ENCODE data around the gene SMC1B.

The SMC1B gene

DNA sequence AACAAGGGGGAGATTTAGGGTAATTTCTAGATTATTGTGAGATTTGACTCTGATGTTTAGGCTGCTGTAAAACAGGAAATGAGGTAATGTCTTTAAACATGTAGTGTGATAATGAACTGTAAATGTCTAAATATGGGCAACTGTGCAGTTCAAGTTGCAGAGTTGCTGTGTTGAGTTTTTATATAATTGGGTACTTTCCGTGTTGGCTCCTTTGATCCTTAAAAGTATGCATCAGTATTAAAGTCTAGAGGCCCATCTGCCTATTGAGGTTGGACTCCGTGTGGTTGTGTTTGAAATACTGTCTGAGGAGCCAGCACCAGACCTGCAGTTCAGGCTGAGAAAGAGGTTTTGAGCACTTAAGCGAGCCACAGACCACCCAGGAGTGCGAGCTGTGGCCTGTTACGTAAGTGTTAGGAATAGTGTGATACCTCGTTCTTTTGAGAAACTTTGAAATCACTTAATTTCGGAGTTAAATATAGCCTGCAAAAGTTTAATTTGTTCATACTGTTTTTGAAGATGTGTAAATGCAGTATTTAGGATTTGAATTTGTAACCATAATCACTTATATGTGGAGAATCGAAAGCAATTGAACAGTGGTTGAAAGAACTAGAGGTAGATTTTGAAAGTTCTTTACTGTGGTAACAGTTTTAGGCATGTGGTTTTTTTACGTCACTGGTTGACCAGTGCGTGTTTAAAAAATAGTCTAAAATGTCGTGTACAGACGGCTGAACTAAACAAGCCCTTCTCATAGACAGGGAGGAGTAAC lies 94.7 kb downstream of the SMC1B start:
- no peak for DNase-seq

DNA sequence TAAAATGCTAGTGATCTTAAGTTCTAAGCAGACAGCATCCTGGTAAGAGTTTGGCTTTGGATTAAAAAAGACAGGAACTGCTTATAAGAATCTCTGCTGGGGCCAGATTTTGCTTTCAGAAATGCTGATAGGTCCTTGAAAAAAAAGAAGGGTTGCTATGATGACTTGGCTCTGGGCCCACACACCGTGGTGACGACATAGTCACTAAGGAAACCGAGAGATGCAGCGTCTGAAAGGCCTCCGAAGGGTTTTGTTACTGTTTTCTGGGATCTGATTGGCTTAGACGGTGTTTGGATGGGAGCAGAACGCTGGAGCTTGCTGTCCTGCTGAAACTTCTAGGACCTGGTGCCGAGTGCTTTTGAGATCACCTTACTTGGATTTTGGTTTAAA lies 95.2 kb downstream of the SMC1B start:
- no peak for DNase-seq

DNA sequence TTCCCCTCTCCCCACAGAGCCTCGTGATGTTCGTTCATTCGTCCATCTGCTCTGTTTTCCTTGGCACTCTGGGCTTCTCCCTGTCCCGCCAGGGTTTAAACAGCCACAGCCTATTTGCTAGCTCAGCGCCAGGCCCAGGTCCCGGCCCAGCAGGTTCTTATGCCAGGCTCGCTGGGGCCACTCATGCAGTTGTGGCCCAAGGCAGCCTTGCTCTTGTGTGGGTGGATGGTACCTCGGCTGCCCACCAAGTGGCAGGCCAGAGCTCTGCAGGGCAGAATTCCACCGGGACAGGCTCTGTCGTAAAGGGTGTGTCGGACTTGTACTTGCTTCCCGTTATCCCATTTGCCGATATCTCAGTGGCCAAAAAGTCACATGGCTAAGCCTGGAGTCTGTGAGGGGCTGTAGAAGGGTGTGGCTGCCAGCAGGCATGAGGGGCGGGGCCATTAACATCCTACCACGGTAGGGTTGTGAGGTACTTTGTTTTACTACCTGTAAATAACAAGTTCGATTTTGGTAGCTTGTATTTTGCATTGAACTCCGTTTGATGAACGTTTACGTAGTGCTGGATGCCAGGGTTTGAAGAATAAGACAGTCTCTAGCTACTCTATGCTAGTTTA lies 95.7 kb downstream of the SMC1B start:
- DNase-seq = no peak

DNA sequence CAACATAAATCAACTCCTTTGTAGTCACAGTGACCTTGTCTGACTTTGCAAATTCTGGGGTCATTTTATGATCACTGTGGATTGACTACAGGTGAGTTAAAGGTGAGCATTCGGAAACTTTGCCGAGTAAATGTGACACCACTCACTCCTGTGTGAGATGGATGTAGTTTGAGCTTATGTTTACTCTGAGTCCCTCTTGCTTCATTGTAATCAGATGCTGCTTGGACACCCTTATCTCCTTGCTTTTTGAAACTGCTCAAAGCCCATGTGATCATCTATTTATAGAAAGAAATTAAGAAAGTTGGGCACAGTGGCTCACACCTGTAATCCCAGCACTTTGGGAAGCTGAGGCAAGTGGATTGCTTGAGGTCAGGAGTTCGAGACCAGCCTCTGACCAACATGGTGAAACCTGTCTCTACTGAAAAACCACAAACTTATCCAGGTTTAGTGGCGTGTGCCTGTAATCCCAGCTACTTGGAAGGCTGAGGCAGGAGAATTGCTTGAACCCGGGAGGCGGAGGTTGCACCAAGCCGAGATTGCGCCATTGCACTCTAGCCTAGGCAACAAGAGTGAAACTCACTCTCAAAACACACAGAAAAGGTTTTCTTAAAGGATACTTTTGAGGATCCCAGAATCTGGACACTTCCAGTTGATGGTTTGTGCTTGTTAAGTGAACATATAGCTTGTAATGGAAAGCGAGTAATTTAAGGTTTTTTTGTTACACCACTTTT lies 96.4 kb downstream of the SMC1B start:
- no peak for DNase-seq

DNA sequence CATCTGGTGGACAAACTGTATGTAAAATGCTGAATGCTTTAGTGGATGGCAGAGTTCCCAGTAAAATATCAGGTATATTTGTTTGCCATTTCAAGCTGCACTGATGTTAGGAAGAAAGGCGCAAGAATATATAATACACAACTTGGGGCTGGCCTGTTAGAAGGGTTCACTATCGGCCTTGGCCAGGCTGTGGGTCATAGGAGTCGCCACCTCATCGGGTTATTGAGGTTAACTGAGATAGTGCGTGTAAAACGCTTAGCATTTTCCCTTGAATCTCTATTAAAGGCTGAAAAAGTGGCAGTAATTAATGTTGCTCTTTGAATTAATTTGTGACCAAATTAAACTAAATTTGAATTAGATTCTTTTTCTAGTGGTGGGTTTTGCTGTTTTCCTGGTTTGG lies 98.6 kb downstream of the SMC1B start:
- no peak for DNase-seq

DNA sequence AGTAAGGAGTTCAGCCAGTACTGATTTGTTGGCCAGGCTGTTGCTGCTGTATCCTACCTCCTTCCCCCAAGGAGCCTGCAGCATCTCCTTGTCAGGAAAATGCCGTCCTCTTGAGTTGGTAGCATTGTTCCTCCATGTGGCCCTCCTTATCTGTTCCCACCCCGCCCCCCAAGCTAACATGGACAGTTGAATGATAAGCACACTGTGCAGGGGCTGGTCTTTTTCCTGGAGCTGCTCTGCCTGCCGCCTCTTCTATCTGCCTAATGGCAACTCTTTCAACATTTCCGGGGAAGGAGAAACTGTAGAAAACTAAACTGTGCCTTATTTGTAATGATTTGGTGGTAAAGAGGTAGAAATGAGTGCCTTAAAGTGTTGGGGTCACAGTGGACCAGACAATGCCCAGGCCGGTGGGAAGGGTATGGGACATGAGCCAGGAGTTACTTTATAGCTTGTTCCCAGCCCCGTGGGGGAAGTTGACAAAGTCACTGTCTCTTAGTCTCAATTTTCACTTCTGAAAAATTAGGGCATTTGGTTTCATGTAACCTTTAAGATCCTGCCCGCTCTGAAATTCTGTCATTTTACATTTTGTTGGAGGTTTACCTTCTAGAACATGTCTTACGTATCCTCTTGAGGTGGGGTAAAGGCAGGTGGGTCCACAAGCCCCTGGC lies 99.2 kb downstream of the SMC1B start:
- DNase-seq = no peak

DNA sequence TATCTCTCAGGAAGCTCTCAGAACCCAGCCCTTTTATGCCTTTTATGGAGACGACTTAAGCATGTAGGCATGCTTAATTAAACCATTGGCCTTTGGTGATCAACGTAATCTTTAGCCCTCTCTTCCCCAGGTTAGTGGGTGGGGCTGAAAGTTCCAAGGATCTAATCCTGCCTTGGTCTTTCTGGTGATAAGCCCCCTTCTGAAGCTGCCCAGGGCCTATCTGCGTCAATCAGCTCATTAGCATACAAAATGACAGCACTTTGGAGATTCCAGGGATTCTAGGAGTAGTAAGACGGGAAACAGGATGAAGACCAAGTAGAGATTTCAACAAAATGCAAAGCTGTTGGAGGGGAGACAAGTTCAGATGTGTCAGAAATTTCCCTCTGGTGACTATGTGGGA lies 100.5 kb downstream of the SMC1B start:
- no peak for DNase-seq

DNA sequence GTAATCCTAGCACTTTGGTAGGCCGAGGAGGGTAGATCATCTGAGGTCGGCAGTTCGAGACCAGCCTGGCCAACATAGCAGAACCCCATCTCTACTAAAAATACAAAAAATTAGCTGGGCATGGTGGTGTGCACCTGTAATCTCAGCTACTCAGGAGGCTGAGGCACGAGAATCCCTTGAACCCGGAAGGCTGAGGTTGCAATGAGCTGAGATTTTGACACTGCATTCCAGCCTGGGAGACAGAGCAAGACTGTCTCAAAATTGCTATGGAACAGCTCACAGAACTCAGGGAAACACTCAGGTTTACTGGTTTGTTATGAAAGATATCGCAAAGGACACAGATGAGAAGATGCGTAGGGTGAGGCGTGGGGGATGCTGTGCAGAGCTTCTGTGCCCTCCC lies 101.0 kb downstream of the SMC1B start:
- DNase-seq = no peak

DNA sequence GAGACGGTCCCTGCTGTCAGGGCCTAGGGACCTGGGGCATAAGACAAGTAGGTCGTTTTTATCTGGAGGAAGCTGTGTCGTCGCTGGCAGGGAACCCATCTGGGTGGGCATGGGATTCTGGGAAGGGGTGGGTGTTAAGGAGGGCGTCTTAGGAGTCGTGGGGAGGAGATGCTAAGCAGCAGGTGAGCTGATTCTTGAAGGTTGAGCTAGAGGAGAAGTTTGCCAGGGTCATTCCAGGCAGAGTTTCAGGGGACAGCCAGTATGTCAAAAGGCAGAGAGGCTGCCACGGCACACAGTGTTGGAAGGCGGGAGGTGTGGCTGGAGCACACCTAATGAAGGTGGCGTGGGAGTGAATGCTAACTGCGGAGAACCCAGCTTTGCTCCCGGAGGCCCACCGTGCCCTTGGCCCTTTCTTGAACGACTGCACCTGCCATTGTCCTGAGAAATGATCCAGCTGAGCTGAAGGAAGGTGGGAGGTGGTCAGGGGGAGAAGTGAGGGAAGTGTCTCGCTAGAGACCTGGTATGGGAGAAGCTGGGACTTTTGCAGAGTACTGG lies 102.3 kb downstream of the SMC1B start:
- DNase-seq = no peak

DNA sequence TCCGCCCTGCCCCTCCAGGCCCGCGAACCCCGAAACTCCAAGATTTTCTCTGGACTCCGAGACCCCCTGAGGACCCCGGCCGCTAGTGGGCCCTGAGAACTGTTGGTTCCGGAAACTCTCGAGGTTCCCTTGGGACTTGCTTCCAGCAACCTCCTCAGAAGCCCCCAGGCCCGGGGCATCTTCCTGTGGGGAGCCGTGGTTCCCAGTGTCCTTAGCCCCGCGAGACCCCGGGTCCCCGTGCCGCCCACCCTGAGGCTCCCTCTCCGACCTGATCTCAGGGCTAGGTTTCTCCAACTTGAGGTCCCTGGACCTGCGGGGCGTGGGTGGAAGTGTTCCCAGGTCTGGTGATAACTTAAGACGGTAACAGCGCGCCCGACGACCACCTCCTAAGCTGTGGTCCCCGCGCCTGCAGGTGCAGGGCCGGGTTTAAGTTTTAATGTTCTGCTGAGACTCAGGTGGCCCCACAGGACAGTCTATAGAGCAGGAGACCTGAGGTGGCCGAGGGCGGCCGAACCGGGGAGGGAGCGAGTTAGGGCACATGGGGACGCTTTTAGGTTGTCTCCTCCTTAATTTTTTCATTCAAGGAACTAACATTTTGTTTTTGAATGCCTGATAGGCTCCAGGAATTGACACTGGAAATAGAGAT lies 102.9 kb downstream of the SMC1B start:
- DNase-seq = no peak

DNA sequence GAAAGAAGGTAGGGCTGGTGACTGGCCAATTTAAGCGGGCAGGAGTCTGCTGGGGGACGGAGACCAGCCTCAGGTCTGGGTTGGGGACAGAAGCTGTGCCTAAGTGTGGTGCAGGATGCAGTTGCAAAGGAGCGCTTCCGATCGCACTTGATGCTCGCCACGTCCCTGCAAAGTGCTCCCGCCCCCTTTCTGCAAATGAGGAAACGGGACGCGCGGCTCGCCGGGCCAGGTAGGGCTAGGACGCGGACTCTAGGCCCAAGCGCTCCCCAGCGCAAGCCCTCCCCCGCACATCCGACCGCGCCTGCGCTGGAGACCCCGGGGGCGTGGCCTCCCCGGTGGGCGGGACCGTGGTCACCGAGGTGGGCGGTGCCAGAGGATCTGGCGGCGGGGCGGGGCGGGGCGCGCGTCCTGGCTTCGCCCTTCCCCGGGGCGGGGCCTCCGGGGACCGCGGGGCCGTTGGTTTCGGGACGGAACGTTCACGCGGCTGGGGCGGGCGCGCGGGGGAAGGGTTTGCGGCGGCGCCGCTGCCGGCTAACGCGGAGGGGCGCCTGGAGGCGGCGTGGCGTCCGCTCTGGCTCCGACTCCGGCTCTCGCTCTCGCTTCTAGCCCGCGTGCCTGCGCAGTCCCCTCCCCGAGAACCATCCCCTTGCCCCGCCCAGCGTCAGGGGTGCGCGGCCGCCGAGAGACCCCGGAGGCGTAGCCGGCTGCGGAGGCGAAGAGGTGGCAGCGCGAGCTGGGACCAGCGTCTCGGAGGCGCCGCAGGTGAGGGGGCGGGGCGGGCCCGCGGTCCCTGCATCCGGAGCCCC lies 103.8 kb downstream of the SMC1B start, which contains the start of gene FAM118A:
Gene FAM118A (plus strand): TSS at position 513 of the 806 bp plus-strand sequence. CDS start 12,446 bp downstream, outside the sequence.
- peak; percentile 89 for DNase-seq

DNA sequence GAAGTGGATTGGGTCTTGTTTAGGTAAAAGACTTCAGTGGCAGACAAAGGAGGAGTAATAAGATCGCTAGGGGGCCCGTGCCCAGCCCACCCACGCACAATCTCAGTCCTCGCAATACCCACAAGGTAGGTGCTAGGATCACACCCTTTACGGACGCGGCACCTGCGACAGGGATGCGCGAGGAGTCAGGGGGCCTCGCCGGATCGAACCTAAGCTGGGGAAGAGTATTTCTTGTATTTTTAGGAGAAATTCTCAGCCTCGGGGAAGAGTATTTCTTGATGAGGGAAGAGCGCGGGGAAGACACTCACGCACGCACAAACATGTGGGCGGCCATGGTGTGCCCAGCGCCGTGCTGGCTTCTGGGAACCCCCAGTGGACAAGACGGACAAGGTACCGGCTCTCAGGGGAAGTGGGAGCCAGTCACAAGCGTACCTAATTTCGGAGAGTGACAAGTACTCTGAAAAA lies 104.4 kb downstream of the SMC1B start:
- DNase-seq = no peak

DNA sequence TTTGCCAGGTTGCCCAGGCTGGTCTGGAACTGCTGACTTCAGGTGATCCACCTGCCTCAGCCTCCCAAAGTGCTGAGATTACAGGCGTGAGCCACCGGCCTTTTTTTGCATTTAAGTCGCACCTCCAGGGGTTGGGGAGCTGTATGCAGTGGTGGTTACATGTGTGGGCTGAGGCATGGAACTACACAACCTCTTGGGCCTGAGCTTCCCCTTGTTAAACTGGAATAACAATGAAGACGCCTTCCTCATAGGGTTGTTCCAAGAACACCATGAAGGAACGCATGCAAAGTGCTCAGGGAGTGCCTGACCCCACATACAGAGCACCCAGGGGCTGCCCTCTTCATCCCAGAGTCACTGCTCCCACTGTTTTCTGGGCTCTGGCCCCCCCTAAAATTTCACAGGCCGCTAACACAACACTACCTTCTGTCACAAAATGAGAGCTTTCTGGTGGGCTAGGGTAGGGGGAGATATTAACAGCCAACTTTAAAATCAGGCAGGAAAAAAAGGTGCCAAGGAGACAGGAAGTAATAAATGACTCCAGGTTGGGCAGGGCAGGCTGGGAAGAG lies 104.9 kb downstream of the SMC1B start:
- DNase-seq = no peak

DNA sequence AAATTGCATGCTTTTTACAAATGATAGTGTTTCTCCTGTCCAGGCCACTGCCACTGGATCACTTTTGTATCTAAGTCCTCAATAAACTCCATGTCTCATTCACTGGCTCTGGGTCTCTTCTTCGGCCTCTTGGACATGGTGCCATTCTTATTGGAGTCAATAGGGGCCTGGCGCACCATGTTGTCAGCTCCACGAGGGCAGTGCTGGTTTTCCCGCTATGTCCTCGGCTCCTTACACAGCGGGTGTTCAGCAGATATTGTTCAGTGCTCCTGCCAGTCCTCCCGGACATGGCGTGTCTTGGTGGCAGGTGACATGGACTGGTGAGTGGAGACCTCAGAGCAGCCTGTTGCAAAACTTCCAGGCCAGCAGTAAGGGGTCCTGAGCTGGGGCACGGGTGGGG lies 107.3 kb downstream of the SMC1B start:
- DNase-seq = no peak

DNA sequence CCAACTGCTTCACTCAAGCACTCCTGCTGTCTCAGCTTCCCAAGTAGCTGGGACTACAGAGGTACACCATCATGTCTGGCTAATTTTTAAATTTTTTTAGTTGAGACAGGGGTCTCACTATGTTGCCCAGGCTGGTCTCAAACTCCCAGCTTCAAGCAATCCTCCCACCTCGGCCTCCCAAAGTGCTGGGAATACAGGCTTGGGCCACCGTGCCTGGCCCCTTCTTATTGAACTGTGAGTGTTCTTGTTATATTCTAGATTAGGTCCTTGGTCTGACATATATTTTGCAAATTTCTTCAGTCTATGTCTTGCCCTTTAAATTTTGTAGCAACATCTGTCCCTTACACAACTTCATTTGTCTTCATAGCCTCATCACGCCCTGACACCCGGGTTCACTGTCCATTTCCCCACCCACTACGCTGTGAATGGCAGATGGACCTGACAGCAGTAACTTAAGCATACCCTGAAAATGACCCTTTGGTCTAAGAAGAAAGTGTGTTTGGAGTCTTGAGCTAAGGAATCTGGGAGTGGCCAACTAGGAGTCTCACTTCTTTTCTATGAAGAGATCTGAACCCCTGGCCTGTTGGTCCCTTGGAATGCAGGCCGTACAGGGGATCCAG lies 107.8 kb downstream of the SMC1B start:
- DNase-seq = no peak

DNA sequence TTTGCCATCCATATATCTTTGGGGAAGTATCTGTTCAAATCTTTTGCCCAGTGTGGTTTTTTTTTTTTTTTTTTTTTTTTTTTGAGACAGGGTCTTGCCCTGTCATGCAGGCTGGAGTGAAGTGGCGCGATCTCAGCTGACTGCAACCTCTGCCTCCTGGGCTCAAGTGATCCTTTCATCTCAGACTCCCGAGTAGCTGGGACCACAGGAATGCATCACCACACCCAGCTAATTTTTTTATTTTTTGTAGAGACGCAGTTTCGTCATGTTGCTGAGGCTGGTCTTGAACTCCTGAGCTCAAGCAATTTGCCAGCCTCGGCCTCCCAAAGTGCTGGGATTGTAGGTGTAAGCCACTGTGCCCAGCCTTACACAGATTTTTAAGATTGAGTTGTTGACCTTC lies 108.4 kb downstream of the SMC1B start:
- no peak for DNase-seq

DNA sequence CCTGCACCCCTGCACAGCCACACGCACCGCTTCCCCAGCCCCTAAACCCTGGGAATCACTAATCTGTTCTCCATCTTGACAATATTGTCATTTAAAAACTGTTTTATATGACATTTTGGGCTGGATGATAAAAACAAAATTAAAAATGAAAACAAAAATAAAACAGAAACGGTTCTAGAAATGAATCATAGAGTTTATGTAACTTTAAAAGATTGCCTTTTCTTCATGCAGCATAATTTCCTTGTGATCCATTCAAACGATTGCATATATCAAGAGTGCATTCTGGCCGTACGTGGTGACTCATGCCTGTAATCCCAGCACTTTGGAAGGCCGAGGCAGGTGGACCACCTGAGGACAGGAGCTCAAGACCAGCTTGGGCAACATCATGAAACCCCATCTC lies 110.2 kb downstream of the SMC1B start:
- no peak for DNase-seq

DNA sequence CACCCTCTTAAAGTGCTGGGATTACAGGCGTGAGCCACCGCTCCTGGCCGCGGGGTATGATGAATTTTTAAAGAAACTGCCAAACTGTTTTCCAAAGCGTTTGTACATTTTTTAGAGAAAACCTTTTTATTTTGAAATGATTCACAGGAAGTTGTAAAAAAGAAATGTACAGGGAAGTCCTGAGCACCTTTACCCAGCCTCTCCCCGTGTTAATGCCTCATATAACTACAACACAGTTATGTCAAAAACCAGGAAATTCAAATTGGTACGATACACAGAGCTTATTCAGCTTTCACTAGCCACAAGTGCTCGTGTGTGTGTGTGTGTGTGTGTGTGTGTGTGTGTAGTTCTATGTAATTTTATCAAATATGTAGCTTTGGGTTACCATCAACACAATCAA lies 110.6 kb downstream of the SMC1B start:
- DNase-seq = no peak

DNA sequence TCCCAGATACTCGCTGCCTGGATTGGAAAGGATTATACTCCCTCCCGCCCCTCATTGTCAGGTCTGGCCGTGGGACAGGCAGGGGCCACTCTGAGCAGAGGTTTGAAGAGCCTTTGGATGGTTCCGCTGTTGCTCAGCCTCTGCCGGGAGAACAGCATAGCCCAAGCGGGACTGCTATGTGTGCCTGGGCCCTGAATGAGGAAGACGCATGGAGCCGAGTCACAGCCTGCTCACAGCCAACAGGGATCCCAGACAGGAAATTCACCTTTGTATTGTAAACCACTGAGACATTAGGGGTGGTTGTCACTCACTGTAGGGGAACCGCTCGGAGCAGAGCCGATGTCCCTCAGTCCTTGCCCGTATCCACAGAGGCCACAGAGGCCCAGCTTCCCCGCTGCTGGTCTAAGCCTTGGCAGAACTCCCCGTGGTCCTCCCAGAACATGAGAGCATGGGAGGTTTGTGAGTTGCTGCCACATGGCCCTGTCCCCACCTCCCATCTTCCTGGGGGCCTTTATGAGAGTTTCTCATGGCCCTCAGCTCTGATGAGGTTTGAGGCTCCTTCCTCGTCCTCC lies 114.4 kb downstream of the SMC1B start:
- DNase-seq = no peak

DNA sequence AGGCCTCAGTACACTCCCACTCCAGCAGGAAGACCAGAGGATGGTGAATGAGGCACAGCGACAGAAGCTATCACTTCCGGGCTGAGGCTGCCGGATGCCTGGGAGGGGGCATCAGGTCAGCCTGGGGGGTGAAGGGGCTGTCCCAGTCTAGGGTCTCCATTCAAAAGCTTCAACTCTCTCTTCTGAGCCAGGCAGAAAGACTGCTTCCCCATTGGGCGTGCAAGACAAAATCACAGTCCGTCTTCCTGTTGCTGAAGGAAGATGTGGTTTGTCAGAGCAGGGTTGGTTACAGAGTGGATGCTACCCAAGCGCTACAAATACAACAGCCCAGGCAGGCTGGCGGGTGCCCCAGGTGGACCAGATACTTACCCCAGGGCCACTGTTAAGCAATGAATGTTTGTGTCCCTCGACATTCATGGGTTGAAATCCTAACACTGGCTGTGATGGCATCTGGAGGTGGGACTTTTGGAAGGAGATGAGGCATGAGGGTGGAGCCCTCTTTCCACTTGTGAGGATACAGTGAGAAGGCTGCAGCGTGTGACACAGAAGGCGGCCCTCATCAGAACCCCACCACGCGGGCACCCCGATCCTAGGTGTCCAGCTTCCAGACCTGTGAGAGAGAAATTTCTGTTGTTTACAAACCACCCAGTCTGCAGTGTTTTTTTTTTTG lies 116.6 kb downstream of the SMC1B start:
- DNase-seq = no peak
